ENCODE results near the gene SLC6A20. TPM values are rescaled to one million over a fixed set of nuclear protein-coding genes. Genes with fewer than 3 reads are reported as not detected.

Gene SLC6A20
- total RNA-seq, 1 experiment from 2014 or later, result not detected

GRCh38 chr3:45739991-45740390, 56.3 kb downstream of the SLC6A20 start:
- peaks cover 70% of the 10 kb centered on the region for H3K36me3 Mint-ChIP-seq (ENCODE audit: insufficient read depth, unreplicated experiment)
- DNase-seq (ENCODE audit: unreplicated experiment), result no peak
- no peaks in the 10 kb centered on the region for H3K4me1 Mint-ChIP-seq (ENCODE audit: insufficient read depth, unreplicated experiment)
- POLR2A ChIA-PET, result interaction anchor here (0.8 kb wide), 1 partner anchor 8 kb away, joined by 3 read pairs; no protein-coding TSS in a partner anchor
- CTCF ChIA-PET, result no interaction called here
- no peaks in the 10 kb centered on the region for H3K9me3 Mint-ChIP-seq (ENCODE audit: unreplicated experiment)
- H3K27me3 Mint-ChIP-seq (ENCODE audit: insufficient read depth, unreplicated experiment), result no peaks in the 10 kb centered on the region
- no peak overlapping the region for H3K27ac Mint-ChIP-seq (ENCODE audit: low read depth, unreplicated experiment)
- TF ChIP-seq CTCF (IDR thresholded peaks at IDR 0.05; ENCODE audit: unreplicated experiment), result no peak
- no TSS peak for BruUV-seq (replicated peaks)
- intact Hi-C loops (cut with micrococcal nuclease), result no loop called here
- no peak overlapping the region for H3K4me3 Mint-ChIP-seq (ENCODE audit: unreplicated experiment)

- ChIA-PET POLR2A (no interaction called here), CTCF (interaction anchor here (0.9 kb wide), 1 partner anchor 17 kb away, joined by 4 read pairs; no protein-coding TSS in a partner anchor)
- BruUV-seq (replicated peaks), result no TSS peak
- Mint-ChIP-seq H3K4me3 (ENCODE audit: unreplicated experiment) (no peak overlapping the region), H3K27me3 (ENCODE audit: insufficient read depth, unreplicated experiment) (no peaks in the 10 kb centered on the region), H3K9me3 (ENCODE audit: unreplicated experiment) (no peaks in the 10 kb centered on the region), H3K36me3 (ENCODE audit: insufficient read depth, unreplicated experiment) (peaks cover 96% of the 10 kb centered on the region), H3K4me1 (ENCODE audit: insufficient read depth, unreplicated experiment) (no peaks in the 10 kb centered on the region), H3K27ac (ENCODE audit: low read depth, unreplicated experiment) (peak overlapping the region; percentile 72)
- DNase-seq (ENCODE audit: unreplicated experiment), result no peak
- intact Hi-C loops (cut with micrococcal nuclease), result no loop called here
- no peak for TF ChIP-seq CTCF (IDR thresholded peaks at IDR 0.05; ENCODE audit: unreplicated experiment)
These were observed 59.1 kb downstream of the SLC6A20 start for GRCh38 chr3:45737234-45737633.

GRCh38 chr3:45736707-45737106, 59.6 kb downstream of the SLC6A20 start:
- ChIA-PET CTCF (no interaction called here), POLR2A (no interaction called here)
- Mint-ChIP-seq H3K36me3 (ENCODE audit: insufficient read depth, unreplicated experiment) (peaks cover 96% of the 10 kb centered on the region), H3K9me3 (ENCODE audit: unreplicated experiment) (no peaks in the 10 kb centered on the region), H3K27me3 (ENCODE audit: insufficient read depth, unreplicated experiment) (no peaks in the 10 kb centered on the region), H3K4me3 (ENCODE audit: unreplicated experiment) (no peak overlapping the region), H3K4me1 (ENCODE audit: insufficient read depth, unreplicated experiment) (no peaks in the 10 kb centered on the region), H3K27ac (ENCODE audit: low read depth, unreplicated experiment) (peak overlapping the region; percentile 72)
- intact Hi-C loops (cut with micrococcal nuclease), result no loop called here
- no TSS peak for BruUV-seq (replicated peaks)
- TF ChIP-seq CTCF (IDR thresholded peaks at IDR 0.05; ENCODE audit: unreplicated experiment), result no peak
- no peak for DNase-seq (ENCODE audit: unreplicated experiment)

- DNase-seq (ENCODE audit: unreplicated experiment), result no peak
- intact Hi-C loops (cut with micrococcal nuclease), result no loop called here
- POLR2A ChIA-PET, result interaction anchor here (0.6 to 1.6 kb wide), 4 partner anchors 13 to 978 kb away, joined by 3 to 4 read pairs (median 4); no protein-coding TSS in a partner anchor
- H3K4me3 Mint-ChIP-seq (ENCODE audit: unreplicated experiment), result no peak overlapping the region
- H3K27me3 Mint-ChIP-seq (ENCODE audit: insufficient read depth, unreplicated experiment), result no peaks in the 10 kb centered on the region
- peaks cover 7% of the 10 kb centered on the region for H3K4me1 Mint-ChIP-seq (ENCODE audit: insufficient read depth, unreplicated experiment)
- peak overlapping the region; percentile 60 for H3K27ac Mint-ChIP-seq (ENCODE audit: low read depth, unreplicated experiment)
- TF ChIP-seq CTCF (IDR thresholded peaks at IDR 0.05; ENCODE audit: unreplicated experiment), result no peak
- BruUV-seq (replicated peaks), result no TSS peak
- peaks cover 78% of the 10 kb centered on the region for H3K36me3 Mint-ChIP-seq (ENCODE audit: insufficient read depth, unreplicated experiment)
- no peaks in the 10 kb centered on the region for H3K9me3 Mint-ChIP-seq (ENCODE audit: unreplicated experiment)
- CTCF ChIA-PET, result no interaction called here
These were observed 65.8 kb downstream of the SLC6A20 start for GRCh38 chr3:45730409-45731154.

All from MCF 10A (cell line).